Neural cell (in vitro differentiated cells): ENCODE measurements around the gene SNTB2.
"Not testable (repeated sequence)": the region's sequence is repeated elsewhere in the genome, so short reads cannot be mapped to it uniquely, and the experiment has no call there.

Experiments used
- CTCF ChIP-seq: fragments of 450-650 bp; IDR thresholded peaks from 2 replicates; pipeline ENCODE4 v1.5.1; 2014; ENCODE audit warnings: antibody characterized with exemption, mild to moderate bottlenecking, moderate library complexity; ENCODE audit not compliant: poor library complexity, severe bottlenecking
- EZH2 ChIP-seq: fragments of 200-600, 300-800 bp; shearing (Covaris generic), sonication (generic); IDR thresholded peaks from 2 replicates; pipeline ENCODE4 v1.6.1; 2014; ENCODE audit warnings: antibody characterized with exemption, low read length, borderline replicate concordance, mild to moderate bottlenecking; ENCODE audit not compliant: insufficient read depth, poor library complexity, severe bottlenecking

GRCh38 chr16:69291657-69292056 lies 104.7 kb downstream of the SNTB2 start:
- TF ChIP-seq CTCF, EZH2: not testable (repeated sequence)
